GM21390 (cell line): ENCODE results near the gene SYNE1.
"Not testable (repeated sequence)": the region's sequence is repeated elsewhere in the genome, so short reads cannot be mapped to it uniquely, and the experiment has no call there.

ENCODE experiments used
- ATAC-seq: cut with Tn5 transposase; IDR thresholded peaks from one replicate; pipeline ENCODE4 v1.9.1; 2021; ENCODE audit not compliant: unreplicated experiment

The SYNE1 gene

GRCh38 chr6:152631376-152631775 is 5.8 kb downstream of the SYNE1 start:
- no peak for ATAC-seq

- no peak for ATAC-seq
These were observed 6.3 kb downstream of the SYNE1 start for GRCh38 chr6:152630832-152631231.

GRCh38 chr6:152625213-152625612 is 11.9 kb downstream of the SYNE1 start:
- ATAC-seq, result no peak

GRCh38 chr6:152614776-152615175 is 22.4 kb downstream of the SYNE1 start:
- not testable (repeated sequence) for ATAC-seq

GRCh38 chr6:152609125-152609670 is 28.0 kb downstream of the SYNE1 start:
- ATAC-seq, result no peak

GRCh38 chr6:152605941-152606340 is 31.2 kb downstream of the SYNE1 start:
- ATAC-seq, result no peak

- ATAC-seq, result no peak
These were observed 31.8 kb downstream of the SYNE1 start for GRCh38 chr6:152605342-152605741.

- ATAC-seq, result no peak
These were observed 33.3 kb downstream of the SYNE1 start for GRCh38 chr6:152603911-152604310.

- no peak for ATAC-seq
These were observed 37.1 kb downstream of the SYNE1 start for GRCh38 chr6:152600022-152600421.

GRCh38 chr6:152598901-152599537 is 38.1 kb downstream of the SYNE1 start:
- ATAC-seq, result no peak

- no peak for ATAC-seq
These were observed 38.7 kb downstream of the SYNE1 start for GRCh38 chr6:152598421-152598820.

GRCh38 chr6:152596726-152597125 is 40.4 kb downstream of the SYNE1 start:
- ATAC-seq, result no peak

GRCh38 chr6:152595499-152595898 is 41.7 kb downstream of the SYNE1 start:
- ATAC-seq, result no peak

- no peak for ATAC-seq
These were observed 42.5 kb downstream of the SYNE1 start for GRCh38 chr6:152594701-152595100.

- no peak for ATAC-seq
These were observed 48.7 kb downstream of the SYNE1 start for GRCh38 chr6:152588456-152588855.

GRCh38 chr6:152587473-152587872 is 49.7 kb downstream of the SYNE1 start:
- no peak for ATAC-seq

- ATAC-seq, result no peak
These were observed 51.9 kb downstream of the SYNE1 start for GRCh38 chr6:152585236-152585635.

- ATAC-seq, result no peak
These were observed 53.3 kb downstream of the SYNE1 start for GRCh38 chr6:152583888-152584287.

- ATAC-seq, result no peak
These were observed 60.6 kb downstream of the SYNE1 start for GRCh38 chr6:152576525-152576924.

- no peak for ATAC-seq
These were observed 61.5 kb downstream of the SYNE1 start for GRCh38 chr6:152575621-152576150.

- no peak for ATAC-seq
These were observed 62.0 kb downstream of the SYNE1 start for GRCh38 chr6:152575161-152575560.

- ATAC-seq, result no peak
These were observed 63.4 kb downstream of the SYNE1 start for GRCh38 chr6:152573762-152574161.
